Liver (tissue), 3 donors: ENCODE results near the gene CHAC2.

Source experiments
- EGR1 ChIP-seq, 2 donors: IDR thresholded peaks; 2 replicates each; pipeline ENCODE4 v1.6.1; 2016 to 2018; ENCODE audit warnings: antibody characterized with exemption in 2 of 2, low read depth in 2 of 2
- FOXA1 ChIP-seq: IDR thresholded peaks from 2 replicates; pipeline ENCODE4 v1.6.1; 2016; ENCODE audit warnings: antibody characterized with exemption
- GABPA ChIP-seq, 2 donors: IDR thresholded peaks in 1 of 2; conservative IDR thresholded peaks in 1 of 2; 2 replicates each; pipeline ENCODE4 v1.6.1; 2016; ENCODE audit warnings: antibody characterized with exemption in 2 of 2, mild to moderate bottlenecking in 1 of 2, moderate library complexity in 1 of 2
- HNF4A ChIP-seq, 2 donors: conservative IDR thresholded peaks; 2 replicates each; pipeline ENCODE4 v1.6.1; 2016; ENCODE audit warnings: antibody characterized with exemption in 2 of 2, mild to moderate bottlenecking in 2 of 2
- HNF4G ChIP-seq: IDR thresholded peaks from 2 replicates; pipeline ENCODE4 v1.6.1; 2016; ENCODE audit warnings: antibody characterized with exemption
- JUND ChIP-seq, 2 donors: IDR thresholded peaks; 2 replicates each; pipeline ENCODE4 v1.6.1; 2016; ENCODE audit warnings: antibody characterized with exemption in 2 of 2
- MAX ChIP-seq: IDR thresholded peaks from 2 replicates; pipeline ENCODE4 v1.6.1; 2016; ENCODE audit warnings: antibody characterized with exemption
- RAD21 ChIP-seq, 2 donors: IDR thresholded peaks; 2 replicates each; pipeline ENCODE4 v1.6.1; 2016; ENCODE audit warnings: antibody characterized with exemption in 2 of 2, mild to moderate bottlenecking in 2 of 2
- SP1 ChIP-seq: IDR thresholded peaks from 2 replicates; pipeline ENCODE4 v1.6.1; 2018; ENCODE audit warnings: antibody characterized with exemption, mild to moderate bottlenecking
- TAF1 ChIP-seq: conservative IDR thresholded peaks from 2 replicates; pipeline ENCODE4 v1.6.1; 2016; ENCODE audit warnings: antibody characterized with exemption, mild to moderate bottlenecking
- YY1 ChIP-seq: IDR thresholded peaks from 2 replicates; pipeline ENCODE4 v1.6.1; 2016; ENCODE audit warnings: antibody characterized with exemption, mild to moderate bottlenecking
- TF ChIP-seq, protein P1 (sequence below): fragments of 150-350 bp; IDR thresholded peaks from 2 replicates; pipeline ENCODE4 v1.5.1; 2017; ENCODE audit warnings: improper control_type of control experiment, low read depth, low read length; ENCODE audit not compliant: missing input control
- donor health status: healthy.
- donor health status: healthy.

DNA sequence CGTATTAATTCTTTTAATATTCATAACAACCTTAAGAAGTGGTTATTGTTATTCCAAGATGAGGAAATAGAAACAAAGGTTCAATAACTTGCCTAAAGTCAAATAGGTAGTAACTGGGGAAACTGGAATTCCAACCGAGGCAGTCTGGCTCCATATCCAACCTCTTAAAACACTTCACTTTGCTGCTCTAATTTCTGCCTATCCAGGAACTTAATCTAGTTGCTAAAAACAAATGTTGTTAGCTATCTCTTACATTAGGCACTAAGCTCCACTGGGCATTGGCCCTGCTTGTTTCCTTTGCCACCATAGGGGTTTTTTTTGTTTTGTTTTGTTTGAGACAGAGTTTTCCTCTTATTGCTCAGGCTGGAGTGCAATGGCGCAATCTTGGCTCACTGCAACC is 44.0 kb downstream of the CHAC2 start:
- TF ChIP-seq, protein P1, sequence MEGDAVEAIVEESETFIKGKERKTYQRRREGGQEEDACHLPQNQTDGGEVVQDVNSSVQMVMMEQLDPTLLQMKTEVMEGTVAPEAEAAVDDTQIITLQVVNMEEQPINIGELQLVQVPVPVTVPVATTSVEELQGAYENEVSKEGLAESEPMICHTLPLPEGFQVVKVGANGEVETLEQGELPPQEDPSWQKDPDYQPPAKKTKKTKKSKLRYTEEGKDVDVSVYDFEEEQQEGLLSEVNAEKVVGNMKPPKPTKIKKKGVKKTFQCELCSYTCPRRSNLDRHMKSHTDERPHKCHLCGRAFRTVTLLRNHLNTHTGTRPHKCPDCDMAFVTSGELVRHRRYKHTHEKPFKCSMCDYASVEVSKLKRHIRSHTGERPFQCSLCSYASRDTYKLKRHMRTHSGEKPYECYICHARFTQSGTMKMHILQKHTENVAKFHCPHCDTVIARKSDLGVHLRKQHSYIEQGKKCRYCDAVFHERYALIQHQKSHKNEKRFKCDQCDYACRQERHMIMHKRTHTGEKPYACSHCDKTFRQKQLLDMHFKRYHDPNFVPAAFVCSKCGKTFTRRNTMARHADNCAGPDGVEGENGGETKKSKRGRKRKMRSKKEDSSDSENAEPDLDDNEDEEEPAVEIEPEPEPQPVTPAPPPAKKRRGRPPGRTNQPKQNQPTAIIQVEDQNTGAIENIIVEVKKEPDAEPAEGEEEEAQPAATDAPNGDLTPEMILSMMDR = no peak
- TF ChIP-seq GABPA (IDR thresholded peaks at IDR 0.05 in 1 of 2, conservative IDR thresholded peaks at IDR 0.05 in 1 of 2) (no peak), RAD21 (IDR thresholded peaks at IDR 0.05) (no peak), SP1 (no peak), YY1 (no peak), TAF1 (no peak), JUND (IDR thresholded peaks at IDR 0.05) (no peak), HNF4G (no peak), MAX (no peak), HNF4A (conservative IDR thresholded peaks at IDR 0.05) (no peak), FOXA1 (no peak), EGR1 (IDR thresholded peaks at IDR 0.05; ENCODE audit: low read depth in 2 of 2) (no peak)
